Skeletal muscle cell (primary cell): Measurements from ENCODE around the gene CTRL.
"Not testable (repeated sequence)": the region's sequence is repeated elsewhere in the genome, so short reads cannot be mapped to it uniquely, and the experiment has no call there.

Experiments
- DNase-seq: peaks from one replicate; pipeline ENCODE4 v3.0.0-alpha.2; 2010; ENCODE audit warnings: low read depth
- H3K4me3 ChIP-seq: 2 replicates; pipeline ENCODE4 v1.5.1; 2011; ENCODE audit warnings: low read depth, mild to moderate bottlenecking, control low read depth, low read length, moderate library complexity

CTRL gene

GRCh38 chr16:67943256-67943618, 11.6 kb upstream of the CTRL start:
- no peak for DNase-seq
- no peak overlapping the region for H3K4me3 ChIP-seq

GRCh38 chr16:67942510-67943255, 11.0 kb upstream of the CTRL start:
- H3K4me3 ChIP-seq = no peak overlapping the region
- DNase-seq = no peak

- no peak for DNase-seq
- no peak overlapping the region for H3K4me3 ChIP-seq
Measured at GRCh38 chr16:67942200-67942509, 10.5 kb upstream of the CTRL start.

- H3K4me3 ChIP-seq = no peak overlapping the region
- DNase-seq = no peak
Measured at GRCh38 chr16:67941469-67942199, 10.0 kb upstream of the CTRL start.

GRCh38 chr16:67940446-67941089, 8.9 kb upstream of the CTRL start:
- no peak overlapping the region for H3K4me3 ChIP-seq
- no peak for DNase-seq

GRCh38 chr16:67939507-67940445, 8.1 kb upstream of the CTRL start:
- DNase-seq = no peak
- H3K4me3 ChIP-seq = no peak overlapping the region

- not testable (repeated sequence) for H3K4me3 ChIP-seq, DNase-seq
Measured at GRCh38 chr16:67937713-67938112, 6.1 kb upstream of the CTRL start.

GRCh38 chr16:67936880-67937605, 5.4 kb upstream of the CTRL start:
- no peak for DNase-seq
- peak overlapping the region; percentile 91 for H3K4me3 ChIP-seq

GRCh38 chr16:67936124-67936879, 4.6 kb upstream of the CTRL start, which contains the start of gene PSMB10:
Gene PSMB10 (minus strand): TSS chr16:67936850. CDS start chr16:67936749, 101 bp downstream.
- DNase-seq = no peak
- H3K4me3 ChIP-seq = peak within 1 kb of the TSS; percentile 91

GRCh38 chr16:67935402-67936123, 3.9 kb upstream of the CTRL start:
- peak overlapping the region; percentile 91 for H3K4me3 ChIP-seq
- peak; percentile 73 for DNase-seq

GRCh38 chr16:67935101-67935401, 3.4 kb upstream of the CTRL start:
- peak overlapping the region; percentile 91 for H3K4me3 ChIP-seq
- no peak for DNase-seq

GRCh38 chr16:67934306-67935100, 2.8 kb upstream of the CTRL start:
- peak overlapping the region; percentile 91 for H3K4me3 ChIP-seq
- no peak for DNase-seq

- no peak overlapping the region for H3K4me3 ChIP-seq
- no peak for DNase-seq
Measured at GRCh38 chr16:67933805-67934204, 2.1 kb upstream of the CTRL start.

- DNase-seq = no peak
- H3K4me3 ChIP-seq = no peak overlapping the region
Measured at GRCh38 chr16:67932462-67932840, 789 bp upstream of the CTRL start.

- DNase-seq = no peak
Measured at GRCh38 chr16:67930678-67931211, 917 bp downstream of the CTRL start.

GRCh38 chr16:67930191-67930590, 1.5 kb downstream of the CTRL start:
- DNase-seq = no peak
- no peak overlapping the region for H3K4me3 ChIP-seq

More at GRCh38 chr16:67930678-67931211, 917 bp downstream of the CTRL start:
- H3K4me3 ChIP-seq = no peak overlapping the region
